HEK293 (cell line): ENCODE measurements around the gene DNAH5.

ENCODE experiments used
- CTCF ChIA-PET: fragments of 350-600 bp; formaldehyde crosslinking; extraction: SDS; loops from one replicate; lab custom pipeline; 2021; ENCODE audit warnings: antibody characterized with exemption; lab: Yijun Ruan, JAX
- POLR2A ChIA-PET: fragments of 300-600 bp; formaldehyde crosslinking; extraction: SDS; loops from one replicate; lab custom pipeline; 2020; ENCODE audit warnings: antibody characterized with exemption, inconsistent platforms; lab: Yijun Ruan, JAX
- H3K27ac ChIP-seq: fragments of 200-500 bp; sonication (Bioruptor generic); 2 replicates; pipeline ENCODE4 v1.5.1; 2014; ENCODE audit warnings: low read depth, low read length, control low read depth, inconsistent platforms; ENCODE audit errors: extremely low read depth
- H3K36me3 ChIP-seq, 2 experiments: fragments of 200-500 bp in 1 of 2; sonication (Bioruptor generic) in 1 of 2; 1 replicate in 1 of 2; 2 replicates in 1 of 2; pipeline ENCODE4 v1.5.1; 2014 to 2017; ENCODE audit warnings: inconsistent platforms in 2 of 2, low read length in 2 of 2; ENCODE audit not compliant: control insufficient read depth in 2 of 2, insufficient read depth in 1 of 2
- H3K4me1 ChIP-seq: fragments of 200-500 bp; sonication (Bioruptor generic); 2 replicates; pipeline ENCODE4 v1.5.1; 2014; ENCODE audit warnings: mild to moderate bottlenecking, low read length, inconsistent platforms; ENCODE audit not compliant: control insufficient read depth, insufficient read depth
- H3K4me3 ChIP-seq: 2 replicates; pipeline ENCODE4 v1.5.1; 2011; ENCODE audit warnings: low read depth, mild to moderate bottlenecking, control low read depth, low read length, moderate library complexity
- H3K9me3 ChIP-seq: fragments of 200-500 bp; sonication (Bioruptor generic); 2 replicates; pipeline ENCODE4 v1.5.1; 2014; ENCODE audit warnings: low read depth, low read length, inconsistent platforms; ENCODE audit not compliant: control insufficient read depth, insufficient read depth
- EGR2 ChIP-seq: fragments of 450-650 bp; formaldehyde crosslinking; IDR thresholded peaks from 2 replicates; pipeline ENCODE4 v1.5.1; 2016; ENCODE audit warnings: low read depth, missing biosample characterization, missing genetic modification characterization
- GLIS2 ChIP-seq: fragments of 450-650 bp; formaldehyde crosslinking; IDR thresholded peaks from 2 replicates; pipeline ENCODE4 v1.5.1; 2016; ENCODE audit warnings: missing biosample characterization, missing genetic modification characterization
- MYNN ChIP-seq: fragments of 450-650 bp; formaldehyde crosslinking; IDR thresholded peaks from 2 replicates; pipeline ENCODE4 v1.5.1; 2016; ENCODE audit warnings: missing biosample characterization, missing genetic modification characterization, borderline replicate concordance
- OSR2 ChIP-seq: fragments of 450-650 bp; formaldehyde crosslinking; IDR thresholded peaks from 2 replicates; pipeline ENCODE4 v1.5.1; 2016; ENCODE audit warnings: missing biosample characterization, missing genetic modification characterization
- ZBTB17 ChIP-seq: fragments of 450-650 bp; formaldehyde crosslinking; IDR thresholded peaks from 2 replicates; pipeline ENCODE4 v1.5.1; 2016; ENCODE audit warnings: missing biosample characterization, missing genetic modification characterization
- ZFHX2 ChIP-seq: fragments of 450-650 bp; formaldehyde crosslinking; conservative IDR thresholded peaks from 2 replicates; pipeline ENCODE4 v1.5.1; 2016; ENCODE audit warnings: missing biosample characterization, missing genetic modification characterization
- ZFP69B ChIP-seq: fragments of 450-650 bp; formaldehyde crosslinking; IDR thresholded peaks from 2 replicates; pipeline ENCODE4 v1.5.1; 2016; ENCODE audit warnings: missing biosample characterization, missing genetic modification characterization
- ZNF146 ChIP-seq: fragments of 450-650 bp; formaldehyde crosslinking; IDR thresholded peaks from 2 replicates; pipeline ENCODE4 v1.5.1; 2016; ENCODE audit warnings: missing biosample characterization, missing genetic modification characterization
- ZNF169 ChIP-seq: fragments of 450-650 bp; formaldehyde crosslinking; IDR thresholded peaks from 2 replicates; pipeline ENCODE4 v1.5.1; 2016; ENCODE audit warnings: missing biosample characterization, missing genetic modification characterization
- ZNF184 ChIP-seq: fragments of 450-650 bp; IDR thresholded peaks from 2 replicates; pipeline ENCODE4 v1.5.1; 2018; ENCODE audit warnings: missing biosample characterization, mild to moderate bottlenecking, missing genetic modification characterization
- ZNF2 ChIP-seq: fragments of 450-650 bp; formaldehyde crosslinking; IDR thresholded peaks from 2 replicates; pipeline ENCODE4 v1.5.1; 2016; ENCODE audit warnings: missing biosample characterization, missing genetic modification characterization
- ZNF354C ChIP-seq: fragments of 450-650 bp; formaldehyde crosslinking; IDR thresholded peaks from 2 replicates; pipeline ENCODE4 v1.5.1; 2016; ENCODE audit warnings: missing biosample characterization, missing genetic modification characterization, low read depth, borderline replicate concordance
- ZNF366 ChIP-seq: fragments of 450-650 bp; formaldehyde crosslinking; conservative IDR thresholded peaks from 2 replicates; pipeline ENCODE4 v1.5.1; 2016; ENCODE audit warnings: missing biosample characterization, missing genetic modification characterization
- ZNF501 ChIP-seq: fragments of 450-650 bp; formaldehyde crosslinking; IDR thresholded peaks from 2 replicates; pipeline ENCODE4 v1.5.1; 2016; ENCODE audit warnings: missing biosample characterization, missing genetic modification characterization
- ZNF518A ChIP-seq: fragments of 450-650 bp; formaldehyde crosslinking; conservative IDR thresholded peaks from 2 replicates; pipeline ENCODE4 v1.5.1; 2016; ENCODE audit warnings: low read depth, missing biosample characterization, missing genetic modification characterization
- ZNF521 ChIP-seq: fragments of 450-650 bp; formaldehyde crosslinking; IDR thresholded peaks from 2 replicates; pipeline ENCODE4 v1.5.1; 2017; ENCODE audit warnings: missing biosample characterization, mild to moderate bottlenecking, missing genetic modification characterization
- ZNF530 ChIP-seq: fragments of 450-650 bp; formaldehyde crosslinking; IDR thresholded peaks from 2 replicates; pipeline ENCODE4 v1.5.1; 2016; ENCODE audit warnings: low read depth, missing biosample characterization, missing genetic modification characterization
- ZNF558 ChIP-seq: fragments of 450-650 bp; formaldehyde crosslinking; IDR thresholded peaks from 2 replicates; pipeline ENCODE4 v1.5.1; 2016; ENCODE audit warnings: missing biosample characterization, missing genetic modification characterization
- ZNF560 ChIP-seq: fragments of 450-650 bp; formaldehyde crosslinking; IDR thresholded peaks from 2 replicates; pipeline ENCODE4 v1.5.1; 2017; ENCODE audit warnings: missing biosample characterization, missing genetic modification characterization, borderline replicate concordance
- ZNF624 ChIP-seq: fragments of 450-650 bp; formaldehyde crosslinking; IDR thresholded peaks from 2 replicates; pipeline ENCODE4 v1.5.1; 2017; ENCODE audit warnings: missing biosample characterization, missing genetic modification characterization
- ZNF654 ChIP-seq: fragments of 450-650 bp; formaldehyde crosslinking; IDR thresholded peaks from 2 replicates; pipeline ENCODE4 v1.5.1; 2016; ENCODE audit warnings: low read depth, missing biosample characterization, missing genetic modification characterization
- ZNF660 ChIP-seq: fragments of 450-650 bp; IDR thresholded peaks from 2 replicates; pipeline ENCODE4 v1.5.1; 2018; ENCODE audit warnings: missing biosample characterization, mild to moderate bottlenecking, missing genetic modification characterization
- ZNF664 ChIP-seq: fragments of 450-650 bp; formaldehyde crosslinking; IDR thresholded peaks from 2 replicates; pipeline ENCODE4 v1.5.1; 2016; ENCODE audit warnings: missing biosample characterization, missing genetic modification characterization
- ZNF791 ChIP-seq: fragments of 450-650 bp; formaldehyde crosslinking; IDR thresholded peaks from 2 replicates; pipeline ENCODE4 v1.5.1; 2016; ENCODE audit warnings: missing biosample characterization, missing genetic modification characterization
- ZSCAN4 ChIP-seq: fragments of 450-650 bp; formaldehyde crosslinking; IDR thresholded peaks from 2 replicates; pipeline ENCODE4 v1.5.1; 2017; ENCODE audit warnings: missing biosample characterization, missing genetic modification characterization

The DNAH5 gene

GRCh38 chr5:13921578-13921977 is 22.9 kb downstream of the DNAH5 start:
- no peaks in the 10 kb centered on the region for H3K36me3 ChIP-seq
- no peak overlapping the region for H3K4me3 ChIP-seq
- ChIA-PET CTCF (no interaction called here), POLR2A (no interaction called here)
- H3K4me1 ChIP-seq: no peaks in the 10 kb centered on the region
- H3K27ac ChIP-seq: no peak overlapping the region
- no peaks in the 10 kb centered on the region for H3K9me3 ChIP-seq
- no peak for TF ChIP-seq ZNF184 (tag by site-specific recombination)
- TF ChIP-seq ZFHX2: 0 out of 2 replicates have a peak, but pooled peaks have one; percentile 31
- TF ChIP-seq ZNF501 (tag by site-specific recombination): no peak
- TF ChIP-seq ZSCAN4 (tag by site-specific recombination): no peak
- no peak for TF ChIP-seq ZNF169 (tag by site-specific recombination)
- TF ChIP-seq ZNF521 (tag by site-specific recombination): no peak
- TF ChIP-seq OSR2 (tag by site-specific recombination): no peak
- peak; percentile 53; the same call in 1 of the 2 replicates for TF ChIP-seq EGR2 (tag by site-specific recombination)
- TF ChIP-seq ZNF664 (tag by site-specific recombination): no peak

GRCh38 chr5:13919786-13920185 is 24.7 kb downstream of the DNAH5 start:
- H3K27ac ChIP-seq: no peak overlapping the region
- H3K4me1 ChIP-seq: no peaks in the 10 kb centered on the region
- no peaks in the 10 kb centered on the region for H3K36me3 ChIP-seq
- H3K9me3 ChIP-seq: no peaks in the 10 kb centered on the region
- ChIA-PET CTCF (no interaction called here), POLR2A (no interaction called here)
- TF ChIP-seq GLIS2 (tag by site-specific recombination) (no peak), ZNF354C (no peak), ZNF791 (tag by site-specific recombination) (no peak), ZNF654 (tag by site-specific recombination) (no peak), MYNN (tag by site-specific recombination) (no peak), ZNF518A (tag by site-specific recombination) (no peak), ZNF2 (tag by site-specific recombination) (no peak), ZNF660 (tag by site-specific recombination) (no peak), ZBTB17 (no peak), ZNF530 (tag by site-specific recombination) (no peak), ZNF146 (tag by site-specific recombination) (no peak), ZNF624 (tag by site-specific recombination) (no peak), ZNF366 (tag by site-specific recombination) (no peak), ZNF558 (tag by site-specific recombination) (no peak), ZFP69B (no peak), ZNF560 (tag by site-specific recombination) (no peak)
- no peak overlapping the region for H3K4me3 ChIP-seq
